GM23248 (cell line): ENCODE measurements around the gene HSD3B7. TPM values are rescaled to one million over a fixed set of nuclear protein-coding genes. Genes with fewer than 3 reads are reported as not detected.

Experiments used
- DNase-seq: peaks from one replicate; pipeline ENCODE4 v3.0.0-alpha.2; 2015
- H2AFZ ChIP-seq: fragments of 200-600 bp; sonication (generic); 2 replicates; pipeline ENCODE4 v1.6.1; 2016; ENCODE audit warnings: antibody characterized with exemption
- H3F3A ChIP-seq: fragments of 200-600 bp; sonication (generic); 2 replicates; pipeline ENCODE4 v1.6.1; 2016; ENCODE audit warnings: mild to moderate bottlenecking, antibody characterized with exemption, mixed run types; ENCODE audit not compliant: insufficient read depth
- H3K27ac ChIP-seq: fragments of 200-600 bp; sonication (generic); 2 replicates; pipeline ENCODE4 v1.5.1; 2016; ENCODE audit warnings: mild to moderate bottlenecking
- H3K27me3 ChIP-seq: fragments of 200-600 bp; sonication (generic); replicated peaks from 2 replicates; pipeline ENCODE4 v1.6.1; 2016; ENCODE audit warnings: mild to moderate bottlenecking; ENCODE audit not compliant: insufficient read depth
- H3K36me3 ChIP-seq: fragments of 200-600 bp; sonication (generic); 2 replicates; pipeline ENCODE4 v1.6.1; 2016; ENCODE audit warnings: low read depth, mild to moderate bottlenecking
- H3K4me1 ChIP-seq: fragments of 200-600 bp; sonication (generic); 2 replicates; pipeline ENCODE4 v1.6.1; 2016; ENCODE audit warnings: mild to moderate bottlenecking; ENCODE audit not compliant: insufficient read depth
- H3K4me2 ChIP-seq: fragments of 200-600 bp; sonication (generic); one replicate; pipeline ENCODE4 v1.6.1; 2016; ENCODE audit warnings: mild to moderate bottlenecking; ENCODE audit not compliant: unreplicated experiment
- H3K4me3 ChIP-seq: fragments of 200-600 bp; sonication (generic); 2 replicates; pipeline ENCODE4 v1.5.1; 2016; ENCODE audit warnings: mild to moderate bottlenecking
- H3K79me2 ChIP-seq: fragments of 200-600 bp; sonication (generic); 2 replicates; pipeline ENCODE4 v1.6.1; 2016; ENCODE audit warnings: mild to moderate bottlenecking; ENCODE audit not compliant: insufficient read depth
- H3K9ac ChIP-seq: fragments of 200-600 bp; sonication (generic); 2 replicates; pipeline ENCODE4 v1.6.1; 2016; ENCODE audit warnings: mild to moderate bottlenecking
- H3K9me2 ChIP-seq: fragments of 200-600 bp; sonication (generic); 2 replicates; pipeline ENCODE4 v1.6.1; 2016; ENCODE audit warnings: mixed run types, mild to moderate bottlenecking, moderate library complexity; ENCODE audit not compliant: insufficient read depth
- H3K9me3 ChIP-seq: fragments of 200-600 bp; sonication (generic); one replicate; pipeline ENCODE4 v1.6.1; 2017; ENCODE audit warnings: low read depth
- H4K20me1 ChIP-seq: fragments of 200-600 bp; sonication (generic); 2 replicates; pipeline ENCODE4 v1.6.0; 2016; ENCODE audit not compliant: insufficient read depth
- EZH2 ChIP-seq: fragments of 200-600 bp; sonication (generic); IDR thresholded peaks from 2 replicates; pipeline ENCODE4 v1.6.1; 2018; ENCODE audit warnings: antibody characterized with exemption, mild to moderate bottlenecking; ENCODE audit not compliant: insufficient read depth, poor library complexity, severe bottlenecking
- EZH2phosphoT487 ChIP-seq: fragments of 200-600 bp; sonication (generic); IDR thresholded peaks from 2 replicates; pipeline ENCODE4 v1.6.1; 2018; ENCODE audit warnings: antibody characterized with exemption, moderate library complexity, mild to moderate bottlenecking, low read depth; ENCODE audit not compliant: insufficient read depth
- WGBS, 2 experiments: methylation state at CpG; one replicate each; pipeline ENCODE4 v1.1.6; 2015 to 2017; ENCODE audit warnings: low lambda C conversion rate in 2 of 2, low coverage in 1 of 2; ENCODE audit errors: missing lambda C conversion rate in 2 of 2; 5-methylcytosine and 5-hydroxymethylcytosine counted together
- in situ Hi-C: fragments of 300-500 bp; cut with MboI; formaldehyde crosslinking; loops from 2 replicates; pipeline ENCODE4 v1.15.0; 2020
- polyA plus RNA-seq: library from polyadenylated mRNA; unstranded; fragments of >200 nt; fragmentation: Nextera tagmentation; extraction: Ambion mirVana; gene quantifications from 2 replicates; pipeline ENCODE4 v1.2.1, GENCODE V29; 2016
- total RNA-seq: library from RNA; depleted of rRNA; stranded (reverse); fragments of >200 nt; shearing (Covaris generic); gene quantifications from 2 replicates; pipeline ENCODE4 v1.2.3, GENCODE V29; 2014

Gene HSD3B7
- total and polyA plus RNA-seq, 2 experiments from 2014 or later, result 40.2 to 69.7 TPM

DNA sequence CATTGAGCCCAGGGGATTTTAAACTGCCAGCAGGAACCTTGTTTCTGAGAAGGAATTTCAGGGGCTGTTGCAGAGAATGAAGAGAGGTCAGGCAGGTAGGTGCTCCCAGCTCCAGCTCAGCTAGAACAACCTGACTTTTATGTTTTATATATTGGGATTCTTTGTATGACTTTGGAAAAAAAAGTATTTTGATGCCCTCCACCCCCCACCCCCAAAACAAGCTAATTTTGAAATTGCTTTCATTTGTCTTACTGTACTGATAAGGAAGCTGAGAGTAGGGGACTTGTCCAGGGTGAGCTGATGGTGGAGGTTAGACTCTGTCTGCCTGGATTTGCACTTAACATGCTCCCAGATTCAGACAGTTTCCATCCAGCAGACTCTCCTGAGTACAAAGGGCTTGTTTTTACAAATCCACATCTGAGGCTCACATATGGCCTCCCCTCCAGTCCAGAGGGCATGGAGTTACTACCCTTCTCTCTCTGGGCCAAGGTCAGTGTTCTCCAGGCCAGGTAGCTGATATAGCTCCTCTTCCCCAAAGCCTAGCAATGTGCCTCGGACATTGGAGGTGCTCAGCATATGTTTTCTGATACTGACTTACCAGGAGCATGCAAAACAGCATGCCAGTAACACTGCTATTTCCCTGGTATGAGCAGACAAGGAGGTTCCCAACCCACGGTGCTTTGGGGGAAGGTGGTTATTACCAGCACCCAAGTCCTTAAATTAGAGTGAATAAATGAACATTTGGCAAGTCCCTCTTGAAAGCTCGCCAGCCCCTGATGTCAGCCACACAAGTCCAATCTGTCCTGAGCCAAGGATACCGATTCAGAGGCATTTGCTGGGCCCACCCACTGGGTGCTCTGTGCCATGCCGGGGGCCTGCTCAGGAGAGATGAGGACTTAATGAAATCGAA is 14.1 kb downstream of the HSD3B7 start:
- no peaks in the 10 kb centered on the region for H3K9me2 ChIP-seq
- peaks cover 32% of the 10 kb centered on the region for H3K4me1 ChIP-seq
- H3K4me2 ChIP-seq, result peak overlapping the region; percentile 75
- WGBS, 2 experiments, result 60 to 66% methylated on average over 6 of the region's 6 CpGs
- peak overlapping the region; percentile 95 for H3K27ac ChIP-seq
- no peak for TF ChIP-seq EZH2phosphoT487
- TF ChIP-seq EZH2, result no peak
- no peaks in the 10 kb centered on the region for H3K36me3 ChIP-seq
- no peaks in the 10 kb centered on the region for H3K27me3 ChIP-seq
- in situ Hi-C loops, result loop anchor here (25.0 kb wide), 1 partner anchor 438 kb away; the partner anchor contains the start of genes COX6A2 and ZNF843
- H3K4me3 ChIP-seq, result 0 out of 2 replicates have a peak overlapping the region, but pooled peaks have one; percentile 84
- H3K79me2 ChIP-seq, result no peaks in the 10 kb centered on the region
- H3K9me3 ChIP-seq, result no peaks in the 10 kb centered on the region
- peaks cover 35% of the 10 kb centered on the region for H3F3A ChIP-seq
- peak overlapping the region; percentile 71; the same call in 1 of the 2 replicates for H2AFZ ChIP-seq
- peak; percentile 60 for DNase-seq
- no peaks in the 10 kb centered on the region for H4K20me1 ChIP-seq
- peak overlapping the region; percentile 88 for H3K9ac ChIP-seq

DNA sequence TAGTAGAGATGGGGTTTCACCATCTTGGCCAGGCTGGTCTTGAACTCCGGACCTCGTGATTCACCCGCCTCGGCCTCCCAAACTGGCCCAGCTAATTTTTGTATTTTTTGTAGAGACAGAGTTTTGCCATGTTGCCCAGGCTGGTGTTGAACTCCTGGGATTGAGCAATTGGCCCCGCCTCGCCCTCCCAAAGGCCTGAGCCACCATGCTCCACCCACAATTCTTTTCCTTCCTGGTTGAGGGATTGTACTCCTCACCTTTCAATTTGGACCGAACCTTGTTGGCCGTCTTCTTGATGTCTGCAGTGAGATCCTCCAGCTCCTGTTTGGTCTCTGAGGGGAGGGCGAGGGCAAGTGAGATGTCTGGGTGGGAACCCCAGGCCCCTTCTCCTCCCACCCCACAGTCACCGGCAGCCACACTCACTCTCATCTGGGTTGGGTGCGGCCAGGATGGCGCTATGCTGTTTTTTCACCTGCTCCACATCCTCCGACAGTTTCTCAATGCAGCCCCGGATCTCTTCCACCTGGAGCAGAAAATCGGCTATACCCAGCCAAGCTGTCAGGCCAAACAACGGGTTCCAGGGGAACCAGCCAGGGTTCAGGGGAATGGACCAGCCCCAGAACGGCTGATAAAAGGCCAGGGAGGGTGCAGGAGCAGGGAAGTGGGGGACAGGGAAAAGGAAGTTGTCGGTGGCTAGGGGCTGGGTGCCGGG is 15.8 kb downstream of the HSD3B7 start:
- H3K36me3 ChIP-seq, result no peaks in the 10 kb centered on the region
- peaks cover 32% of the 10 kb centered on the region for H3K4me1 ChIP-seq
- no peaks in the 10 kb centered on the region for H3K9me3 ChIP-seq
- H3K79me2 ChIP-seq, result no peaks in the 10 kb centered on the region
- in situ Hi-C loops, result no loop called here
- H2AFZ ChIP-seq, result no peak overlapping the region
- H3K27me3 ChIP-seq, result no peaks in the 10 kb centered on the region
- H3F3A ChIP-seq, result peaks cover 30% of the 10 kb centered on the region
- H3K9ac ChIP-seq, result no peak overlapping the region
- no peak overlapping the region for H3K4me2 ChIP-seq
- DNase-seq, result no peak
- no peaks in the 10 kb centered on the region for H4K20me1 ChIP-seq
- H3K9me2 ChIP-seq, result no peaks in the 10 kb centered on the region
- H3K27ac ChIP-seq, result no peak overlapping the region
- no peak overlapping the region for H3K4me3 ChIP-seq
- WGBS, 2 experiments, result 86 to 92% methylated on average over 19 of the region's 19 CpGs
- no peak for TF ChIP-seq EZH2
- TF ChIP-seq EZH2phosphoT487, result no peak

DNA sequence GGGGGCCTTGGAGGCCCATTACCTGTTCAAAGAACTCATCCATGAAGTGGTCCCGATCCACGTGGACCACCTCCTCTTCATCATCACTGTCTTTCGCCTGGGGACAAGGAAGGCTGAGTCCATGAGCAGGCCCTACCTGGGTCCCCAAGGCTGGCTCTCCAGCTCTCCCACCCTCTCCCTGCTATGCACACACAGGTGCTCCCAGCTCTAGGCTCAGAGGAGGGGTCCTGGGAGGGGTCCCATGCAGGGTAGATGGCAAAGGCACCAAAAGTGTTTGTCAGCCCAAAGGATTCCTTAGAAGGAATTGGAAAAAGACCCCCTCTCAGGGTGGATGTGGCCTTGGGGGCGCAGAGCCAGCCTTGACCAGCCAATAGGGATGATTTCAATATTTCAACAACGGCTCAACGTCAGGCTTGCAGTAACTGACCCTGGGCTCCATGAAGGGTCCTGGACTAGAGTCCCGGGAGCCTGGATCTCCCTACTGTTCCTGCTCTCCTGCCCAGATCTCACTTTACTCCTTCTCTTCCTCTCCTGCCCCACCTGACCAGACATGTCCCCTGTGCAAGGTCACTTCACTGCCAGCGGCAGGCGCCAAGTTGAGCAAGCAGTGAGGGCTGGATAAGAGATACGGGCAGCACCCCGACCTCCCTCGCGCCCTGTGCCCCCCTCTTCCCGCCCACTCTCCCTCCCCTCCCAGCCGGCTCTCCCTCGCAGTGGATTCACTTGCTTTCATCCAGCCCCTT is 16.7 kb downstream of the HSD3B7 start:
- Histone ChIP-seq H3K79me2 (no peaks in the 10 kb centered on the region), H2AFZ (no peak overlapping the region), H3K4me1 (peaks cover 27% of the 10 kb centered on the region), H3K4me3 (no peak overlapping the region), H3K9ac (no peak overlapping the region), H3K27me3 (no peaks in the 10 kb centered on the region), H3K27ac (no peak overlapping the region), H3F3A (peaks cover 30% of the 10 kb centered on the region), H3K4me2 (no peak overlapping the region), H3K9me3 (no peaks in the 10 kb centered on the region), H4K20me1 (no peaks in the 10 kb centered on the region), H3K36me3 (no peaks in the 10 kb centered on the region), H3K9me2 (no peaks in the 10 kb centered on the region)
- in situ Hi-C loops, result no loop called here
- no peak for DNase-seq
- 83 to 90% methylated on average over 13 to 16 of the region's 16 CpGs for WGBS, 2 experiments
- no peak for TF ChIP-seq EZH2
- no peak for TF ChIP-seq EZH2phosphoT487

DNA sequence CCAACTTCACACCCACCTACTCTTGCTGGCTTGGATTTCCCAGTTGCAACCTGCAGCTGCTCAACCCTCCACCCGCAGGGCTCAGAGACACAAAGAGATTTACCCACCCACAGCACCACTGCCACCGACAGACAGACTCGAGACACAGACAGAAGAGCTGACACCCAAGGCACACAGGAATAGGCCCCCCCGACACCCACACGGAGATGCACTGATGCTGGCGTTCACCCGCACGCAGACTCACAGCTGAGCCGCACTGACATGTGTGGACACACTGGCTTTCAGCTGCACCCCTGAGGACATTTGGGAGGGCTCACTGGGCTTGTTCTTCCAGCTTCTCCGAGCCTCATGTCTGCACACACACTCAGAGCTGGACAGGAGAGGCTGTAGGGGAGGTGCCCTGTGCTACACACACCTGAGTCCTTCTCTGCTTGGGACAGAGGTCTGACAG is 17.3 kb downstream of the HSD3B7 start:
- H3K4me1 ChIP-seq, result peaks cover 27% of the 10 kb centered on the region
- in situ Hi-C loops, result no loop called here
- no peaks in the 10 kb centered on the region for H3K79me2 ChIP-seq
- H3K9me2 ChIP-seq, result no peaks in the 10 kb centered on the region
- no peaks in the 10 kb centered on the region for H3K27me3 ChIP-seq
- WGBS, 2 experiments, result 60 to 70% methylated on average over 10 of the region's 10 CpGs
- DNase-seq, result no peak
- H3K9me3 ChIP-seq, result no peaks in the 10 kb centered on the region
- H3K9ac ChIP-seq, result no peak overlapping the region
- H2AFZ ChIP-seq, result no peak overlapping the region
- no peaks in the 10 kb centered on the region for H3K36me3 ChIP-seq
- TF ChIP-seq EZH2 (no peak), EZH2phosphoT487 (no peak)
- H4K20me1 ChIP-seq, result no peaks in the 10 kb centered on the region
- H3F3A ChIP-seq, result peaks cover 30% of the 10 kb centered on the region
- no peak overlapping the region for H3K27ac ChIP-seq
- no peak overlapping the region for H3K4me3 ChIP-seq
- no peak overlapping the region for H3K4me2 ChIP-seq
